ENCODE measurements around the gene KRTAP4-6.
"Not testable (repeated sequence)": the region's sequence is repeated elsewhere in the genome, so short reads cannot be mapped to it uniquely, and the experiment has no call there.

KRTAP4-6 gene

GRCh38 chr17:41145261-41145660, 4.9 kb upstream of the KRTAP4-6 start:
- DNase-seq = no peak

- no peak for DNase-seq
Measured at GRCh38 chr17:41144846-41145245, 4.5 kb upstream of the KRTAP4-6 start.

- DNase-seq = no peak
Measured at GRCh38 chr17:41141361-41141760, 1.0 kb upstream of the KRTAP4-6 start.

- DNase-seq = not testable (repeated sequence)
Measured at GRCh38 chr17:41139865-41140264, 479 bp downstream of the KRTAP4-6 start.

GRCh38 chr17:41133880-41134735, 6.2 kb downstream of the KRTAP4-6 start:
- no peak for DNase-seq

GRCh38 chr17:41131979-41132378, 8.4 kb downstream of the KRTAP4-6 start:
- DNase-seq = no peak

GRCh38 chr17:41127371-41127770, 13.0 kb downstream of the KRTAP4-6 start:
- DNase-seq = no peak

- no peak for DNase-seq
Measured at GRCh38 chr17:41126412-41126811, 13.9 kb downstream of the KRTAP4-6 start.

GRCh38 chr17:41125064-41125463, 15.3 kb downstream of the KRTAP4-6 start:
- DNase-seq = no peak

GRCh38 chr17:41123991-41124371, 16.4 kb downstream of the KRTAP4-6 start, which contains the start of gene KRTAP4-12:
KRTAP4-12 (minus strand) TSS chr17:41124182; CDS start chr17:41124122, 60 bp downstream.
- DNase-seq = not testable (repeated sequence)

- not testable (repeated sequence) for DNase-seq
Measured at GRCh38 chr17:41123292-41123990, 16.9 kb downstream of the KRTAP4-6 start.

- DNase-seq = no peak
Measured at GRCh38 chr17:41121742-41122141, 18.6 kb downstream of the KRTAP4-6 start.

- DNase-seq = not testable (repeated sequence)
Measured at GRCh38 chr17:41119696-41120690, 20.4 kb downstream of the KRTAP4-6 start.

GRCh38 chr17:41118721-41119120, 21.6 kb downstream of the KRTAP4-6 start:
- no peak for DNase-seq

GRCh38 chr17:41117846-41118386, 22.4 kb downstream of the KRTAP4-6 start, which contains the start of gene KRTAP4-11:
KRTAP4-11 (minus strand) TSS chr17:41118373; CDS start chr17:41118315, 58 bp downstream.
- not testable (repeated sequence) for DNase-seq

- no peak for DNase-seq
Measured at GRCh38 chr17:41116297-41116696, 24.0 kb downstream of the KRTAP4-6 start.

- DNase-seq = no peak
Measured at GRCh38 chr17:41111151-41111885, 29.0 kb downstream of the KRTAP4-6 start.

- not testable (repeated sequence) for DNase-seq
Measured at GRCh38 chr17:41108728-41109386, 31.5 kb downstream of the KRTAP4-6 start.

GRCh38 chr17:41107941-41108450, 32.3 kb downstream of the KRTAP4-6 start:
- no peak for DNase-seq

- not testable (repeated sequence) for DNase-seq
Measured at GRCh38 chr17:41105347-41105746, 35.0 kb downstream of the KRTAP4-6 start, which contains the start of gene KRTAP4-9. KRTAP4-9 (plus strand) TSS chr17:41105389; CDS start chr17:41105389, 0 bp downstream.

Measured in left hindlimb (tissue), 1 donor.